ENCODE measurements around the gene OSBPL1A. TPM values are rescaled to one million over a fixed set of nuclear protein-coding genes. Genes with fewer than 3 reads are reported as not detected.

OSBPL1A gene
- total RNA-seq, 1 donor from 2014 or later: 82.8 TPM

GRCh38 chr18:24426073-24426397 lies 28.4 kb upstream of the OSBPL1A start:
- no peak for DNase-seq
- Histone ChIP-seq H3K27me3 (ENCODE audit: low read depth) (peaks cover 44% of the 10 kb centered on the region), H3K4me1 (peaks cover 23% of the 10 kb centered on the region), H3K9me3 (replicated peaks) (no peaks in the 10 kb centered on the region), H3K36me3 (peaks cover 6% of the 10 kb centered on the region), H3K27ac (replicated peaks) (peak overlapping the region; percentile 86), H3K4me3 (peak overlapping the region; percentile 82)
- TF ChIP-seq CTCF (IDR thresholded peaks at IDR 0.05; ENCODE audit: borderline replicate concordance): no peak
- intact Hi-C loops (cut with micrococcal nuclease): no loop called here

DNA sequence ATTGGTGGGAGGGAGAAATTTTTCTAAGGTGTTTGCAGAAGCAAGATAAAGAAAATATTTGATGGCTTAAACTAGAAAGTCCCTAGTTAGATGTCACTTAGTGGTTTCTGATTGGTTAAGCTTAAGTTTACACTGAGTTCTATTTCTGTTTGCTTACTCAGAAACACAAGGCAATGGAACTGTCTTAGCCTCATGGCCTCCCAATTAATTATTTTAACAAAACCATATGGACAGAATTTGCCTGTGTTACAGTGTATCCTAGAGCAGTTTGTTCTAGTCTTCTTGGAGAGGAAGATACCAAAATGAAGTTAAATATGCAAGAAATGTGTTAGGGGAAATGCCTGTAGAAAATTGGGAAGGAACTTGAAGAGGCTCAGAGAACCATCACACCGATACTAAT lies 24.2 kb upstream of the OSBPL1A start:
- Histone ChIP-seq H3K9me3 (replicated peaks) (no peaks in the 10 kb centered on the region), H3K4me3 (no peak overlapping the region), H3K27ac (replicated peaks) (no peak overlapping the region), H3K27me3 (ENCODE audit: low read depth) (peaks cover 86% of the 10 kb centered on the region), H3K4me1 (peaks cover 9% of the 10 kb centered on the region), H3K36me3 (no peaks in the 10 kb centered on the region)
- DNase-seq: no peak
- no peak for TF ChIP-seq CTCF (IDR thresholded peaks at IDR 0.05; ENCODE audit: borderline replicate concordance)
- intact Hi-C loops (cut with micrococcal nuclease): no loop called here

DNA sequence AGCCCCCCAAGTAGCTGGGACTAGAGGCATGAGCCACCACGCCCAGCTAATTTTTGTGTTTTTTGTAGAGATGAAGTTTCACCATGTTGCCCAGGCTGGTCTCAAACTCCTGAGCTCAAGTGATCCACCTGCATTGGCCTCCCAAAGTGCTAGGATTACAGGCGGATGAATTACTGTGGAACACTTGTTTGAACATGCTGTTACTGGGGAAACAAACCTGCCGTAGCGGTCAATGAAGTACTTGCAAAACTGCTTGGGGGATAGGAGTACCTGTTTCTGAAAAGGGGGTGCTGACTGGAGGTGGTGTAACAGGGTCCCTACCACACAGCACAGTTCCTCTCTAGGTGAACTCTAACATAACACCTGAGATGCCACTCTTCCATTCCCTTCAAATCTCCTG lies 22.9 kb upstream of the OSBPL1A start:
- Histone ChIP-seq H3K4me1 (no peaks in the 10 kb centered on the region), H3K27ac (replicated peaks) (no peak overlapping the region), H3K4me3 (no peak overlapping the region), H3K36me3 (no peaks in the 10 kb centered on the region), H3K9me3 (replicated peaks) (no peaks in the 10 kb centered on the region), H3K27me3 (ENCODE audit: low read depth) (peaks cover 84% of the 10 kb centered on the region)
- intact Hi-C loops (cut with micrococcal nuclease): no loop called here
- no peak for DNase-seq
- TF ChIP-seq CTCF (IDR thresholded peaks at IDR 0.05; ENCODE audit: borderline replicate concordance): no peak

GRCh38 chr18:24417480-24417879 lies 19.9 kb upstream of the OSBPL1A start:
- Histone ChIP-seq H3K4me3 (no peak overlapping the region), H3K4me1 (no peaks in the 10 kb centered on the region), H3K27ac (replicated peaks) (no peak overlapping the region), H3K9me3 (replicated peaks) (no peaks in the 10 kb centered on the region), H3K27me3 (ENCODE audit: low read depth) (peaks cover 53% of the 10 kb centered on the region), H3K36me3 (no peaks in the 10 kb centered on the region)
- intact Hi-C loops (cut with micrococcal nuclease): no loop called here
- no peak for TF ChIP-seq CTCF (IDR thresholded peaks at IDR 0.05; ENCODE audit: borderline replicate concordance)
- DNase-seq: no peak

DNA sequence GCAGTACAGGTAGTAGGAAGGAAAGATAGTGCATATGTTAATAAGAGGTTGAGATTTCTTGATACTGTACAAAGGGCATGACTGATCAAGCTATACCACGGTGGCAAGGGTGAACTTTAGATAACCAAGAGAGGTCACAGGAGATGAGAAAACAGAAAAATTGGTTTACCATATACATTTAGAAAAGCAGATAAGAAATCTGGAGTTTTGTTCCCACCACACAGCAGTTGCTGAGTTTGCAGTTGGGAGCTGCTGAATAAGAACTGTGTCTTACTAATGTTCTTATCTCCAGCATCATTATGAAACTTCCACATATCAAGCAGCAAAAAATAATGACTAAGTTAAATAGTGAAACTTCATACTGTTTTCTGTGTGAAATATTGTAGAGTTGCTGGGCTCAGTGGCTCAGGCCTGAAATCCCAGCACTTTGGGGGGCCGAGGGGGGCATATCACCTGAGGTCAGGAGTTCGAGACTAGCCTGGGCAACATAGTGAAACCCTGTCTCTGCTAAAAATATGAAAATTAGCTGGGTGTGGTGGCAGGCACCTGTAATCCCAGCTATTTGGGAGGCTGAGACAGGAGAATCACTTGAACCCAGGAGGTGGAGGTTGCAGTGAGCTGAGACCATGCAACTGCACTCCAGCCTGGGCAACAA lies 16.9 kb upstream of the OSBPL1A start:
- Histone ChIP-seq H3K4me1 (no peaks in the 10 kb centered on the region), H3K4me3 (no peak overlapping the region), H3K9me3 (replicated peaks) (no peaks in the 10 kb centered on the region), H3K27me3 (ENCODE audit: low read depth) (peaks cover 26% of the 10 kb centered on the region), H3K36me3 (no peaks in the 10 kb centered on the region), H3K27ac (replicated peaks) (no peak overlapping the region)
- intact Hi-C loops (cut with micrococcal nuclease): no loop called here
- no peak for TF ChIP-seq CTCF (IDR thresholded peaks at IDR 0.05; ENCODE audit: borderline replicate concordance)
- DNase-seq: no peak
